ENCODE data around the gene BACH2. TPM values are rescaled to one million over a fixed set of nuclear protein-coding genes. Genes with fewer than 3 reads are reported as not detected.

Gene BACH2
- total RNA-seq, 2 experiments from 2014 or later = 30.3 to 31.1 TPM

DNA sequence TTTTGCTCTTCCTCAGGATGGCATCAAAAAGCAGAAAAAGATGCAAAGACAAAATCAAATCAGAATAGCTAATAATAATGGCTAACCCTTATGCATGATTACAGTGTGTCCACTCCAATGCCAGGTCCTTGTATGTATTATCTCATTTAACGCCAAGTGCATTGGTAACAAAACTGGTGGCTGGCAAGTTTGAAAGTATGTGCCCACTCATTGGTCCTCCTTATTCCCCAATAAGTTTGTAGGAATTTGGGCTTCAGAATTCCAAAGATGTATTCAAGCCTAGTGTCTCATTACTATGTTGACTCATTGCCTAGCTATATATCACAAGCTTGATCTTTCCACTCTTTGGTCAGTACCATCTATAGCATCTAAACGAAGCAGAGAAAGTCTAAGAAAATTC lies 205.8 kb downstream of the BACH2 start:
- Mint-ChIP-seq H3K36me3 (ENCODE audit: low read depth) (peaks cover 25% of the 10 kb centered on the region), H3K27ac (no peak overlapping the region), H3K4me1 (peaks cover 12% of the 10 kb centered on the region), H3K27me3 (peaks cover 18% of the 10 kb centered on the region), H3K9me3 (no peaks in the 10 kb centered on the region), H3K4me3 (no peak overlapping the region)
- POLR2A ChIA-PET = no interaction called here
- CTCF ChIA-PET = interaction anchor here (0.8 kb wide), 1 partner anchor 150 kb away, joined by 3 read pairs; no protein-coding TSS in a partner anchor
- DNase-seq = no peak

DNA sequence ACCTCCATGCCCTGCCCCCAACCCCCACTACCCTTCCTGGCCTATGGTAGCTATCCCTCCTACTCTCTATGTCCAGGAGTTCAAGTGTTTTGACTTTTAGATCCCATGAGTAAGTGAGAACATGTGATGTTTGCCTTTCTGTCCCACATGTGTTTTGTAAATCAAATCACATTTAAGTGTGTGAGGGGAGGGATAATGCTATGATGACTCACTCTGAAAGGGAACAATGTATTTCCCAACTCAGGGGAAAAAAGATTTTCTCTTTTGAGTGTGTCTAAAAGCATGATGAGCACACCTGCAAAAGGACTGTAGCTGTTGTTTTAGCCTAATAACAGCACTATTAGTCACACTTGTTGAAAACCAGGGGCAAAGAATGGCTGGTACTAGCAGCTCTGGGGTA lies 208.6 kb downstream of the BACH2 start:
- CTCF ChIA-PET = no interaction called here
- no peak for DNase-seq
- Mint-ChIP-seq H3K9me3 (no peaks in the 10 kb centered on the region), H3K36me3 (ENCODE audit: low read depth) (peaks cover 34% of the 10 kb centered on the region), H3K4me1 (peaks cover 34% of the 10 kb centered on the region), H3K27ac (no peak overlapping the region), H3K4me3 (no peak overlapping the region), H3K27me3 (peaks cover 13% of the 10 kb centered on the region)
- POLR2A ChIA-PET = interaction anchor here (1.6 kb wide), 1 partner anchor 21 kb away, joined by 3 read pairs; no protein-coding TSS in a partner anchor

DNA sequence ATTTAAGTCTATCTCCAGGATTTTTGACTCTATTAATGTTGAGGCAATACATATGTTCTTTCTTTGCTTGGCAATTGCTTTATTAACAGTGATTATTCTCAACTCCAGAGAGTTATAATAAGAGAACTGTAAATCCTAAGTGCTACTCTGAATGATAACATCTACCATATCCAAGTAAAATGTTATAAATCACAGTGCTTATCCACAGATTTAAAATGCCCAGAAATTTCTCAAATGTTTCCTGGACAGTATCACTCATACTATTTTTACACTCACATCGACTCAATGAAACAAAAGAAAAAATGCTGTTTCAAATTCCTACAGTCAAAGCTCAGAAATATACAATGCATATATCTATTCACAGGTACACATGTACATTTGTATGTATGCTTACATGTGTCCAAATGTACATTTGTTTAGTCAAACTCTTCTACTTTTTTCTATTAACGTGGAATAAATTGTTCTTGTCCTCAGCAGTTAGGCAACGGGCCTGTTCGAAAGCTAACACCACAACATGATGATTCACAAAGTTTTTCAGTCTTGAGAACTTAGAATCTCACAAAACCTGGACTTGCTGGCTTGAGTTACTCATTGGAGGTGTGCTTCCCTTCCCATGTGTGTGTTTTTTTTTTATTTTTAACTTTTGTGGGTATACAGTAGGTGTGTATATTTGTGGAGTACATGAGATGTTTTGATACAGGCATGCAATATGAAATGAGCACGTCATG lies 209.4 kb downstream of the BACH2 start:
- Mint-ChIP-seq H3K27me3 (peaks cover 20% of the 10 kb centered on the region), H3K27ac (no peak overlapping the region), H3K36me3 (ENCODE audit: low read depth) (peaks cover 34% of the 10 kb centered on the region), H3K4me1 (peaks cover 41% of the 10 kb centered on the region), H3K4me3 (no peak overlapping the region), H3K9me3 (no peaks in the 10 kb centered on the region)
- POLR2A ChIA-PET = interaction anchor here (1.6 kb wide), 1 partner anchor 22 kb away, joined by 3 read pairs; no protein-coding TSS in a partner anchor
- no peak for DNase-seq
- CTCF ChIA-PET = no interaction called here

DNA sequence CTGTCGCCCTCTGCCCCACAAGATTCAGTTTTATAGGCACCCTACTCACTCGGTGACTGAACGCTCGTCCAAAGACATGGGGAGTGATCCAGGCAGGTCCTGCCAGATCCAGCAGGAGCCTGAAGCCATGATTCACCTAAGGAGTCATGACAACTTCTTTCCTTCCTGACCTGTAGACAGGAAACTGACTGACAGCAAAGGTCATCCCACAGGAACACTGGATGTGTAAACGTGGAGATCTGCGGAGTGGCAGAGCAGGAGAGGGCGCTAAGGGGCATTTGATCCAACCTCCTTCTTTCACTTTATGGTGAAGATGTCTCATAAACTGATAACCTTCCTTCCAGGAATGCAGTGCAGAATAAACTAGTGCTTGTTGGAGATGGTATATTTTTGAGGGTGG lies 210.1 kb downstream of the BACH2 start:
- CTCF ChIA-PET = no interaction called here
- POLR2A ChIA-PET = no interaction called here
- H3K4me1 Mint-ChIP-seq = peaks cover 49% of the 10 kb centered on the region
- H3K9me3 Mint-ChIP-seq = no peaks in the 10 kb centered on the region
- H3K27ac Mint-ChIP-seq = no peak overlapping the region
- peaks cover 37% of the 10 kb centered on the region for H3K36me3 Mint-ChIP-seq (ENCODE audit: low read depth)
- peaks cover 25% of the 10 kb centered on the region for H3K27me3 Mint-ChIP-seq
- H3K4me3 Mint-ChIP-seq = no peak overlapping the region
- no peak for DNase-seq

DNA sequence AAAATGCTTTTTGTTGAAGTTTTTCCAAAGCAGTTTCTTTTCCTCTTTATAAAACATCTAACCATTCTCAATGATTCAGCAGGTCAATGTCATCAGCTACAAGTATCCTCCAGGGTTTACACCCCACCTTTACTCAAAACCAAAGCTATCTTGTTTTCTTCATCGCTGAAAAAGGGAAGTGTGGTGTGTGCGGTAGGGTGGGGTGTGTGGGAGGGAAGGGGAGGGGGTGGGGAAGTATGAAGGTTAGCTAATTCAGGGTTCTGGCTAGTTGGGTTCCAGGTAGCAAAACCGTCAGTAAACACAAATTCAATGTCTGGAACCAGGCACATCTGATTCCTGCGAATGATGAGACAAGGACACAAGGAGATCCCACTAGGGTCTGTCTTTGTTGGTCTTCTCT lies 212.8 kb downstream of the BACH2 start:
- DNase-seq = peak; percentile 71
- peaks cover 75% of the 10 kb centered on the region for H3K4me1 Mint-ChIP-seq
- H3K27ac Mint-ChIP-seq = peak overlapping the region; percentile 64
- no peaks in the 10 kb centered on the region for H3K9me3 Mint-ChIP-seq
- peaks cover 35% of the 10 kb centered on the region for H3K27me3 Mint-ChIP-seq
- CTCF ChIA-PET = interaction anchor here (0.8 to 2.7 kb wide), 4 partner anchors 13 to 395 kb away, joined by 3 to 13 read pairs (median 6); no protein-coding TSS in a partner anchor
- H3K36me3 Mint-ChIP-seq (ENCODE audit: low read depth) = peaks cover 38% of the 10 kb centered on the region
- POLR2A ChIA-PET = interaction anchor here (0.8 to 3.0 kb wide), 13 partner anchors 9 to 395 kb away, joined by 3 to 27 read pairs (median 6); partner anchors contain the start of gene CASP8AP2
- peak overlapping the region; percentile 43 for H3K4me3 Mint-ChIP-seq

DNA sequence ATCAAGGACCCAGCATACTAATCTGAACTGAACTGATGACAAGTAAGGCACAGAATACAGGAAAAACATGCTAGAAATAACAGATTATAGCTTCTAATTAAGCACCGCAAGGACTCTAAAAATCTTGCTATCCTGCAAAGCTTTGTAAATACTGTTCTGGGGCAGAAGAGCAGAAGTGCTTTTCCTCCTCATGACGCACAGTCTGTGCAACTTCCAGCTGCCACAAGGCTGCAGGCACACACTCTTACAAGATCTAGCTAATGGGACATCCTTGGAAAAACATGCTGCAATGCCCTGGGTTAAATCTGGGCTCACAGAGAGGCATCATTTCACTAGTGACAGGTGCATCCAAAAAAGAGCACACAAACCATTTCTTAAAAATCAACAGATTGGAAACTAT lies 213.8 kb downstream of the BACH2 start:
- Mint-ChIP-seq H3K27ac (no peak overlapping the region), H3K4me1 (peaks cover 81% of the 10 kb centered on the region), H3K36me3 (ENCODE audit: low read depth) (peaks cover 44% of the 10 kb centered on the region), H3K4me3 (no peak overlapping the region), H3K9me3 (no peaks in the 10 kb centered on the region), H3K27me3 (peaks cover 44% of the 10 kb centered on the region)
- CTCF ChIA-PET = interaction anchor here (0.9 to 2.7 kb wide), 6 partner anchors 16 to 396 kb away, joined by 4 to 13 read pairs (median 4); no protein-coding TSS in a partner anchor
- DNase-seq = no peak
- POLR2A ChIA-PET = interaction anchor here (0.8 to 3.0 kb wide), 12 partner anchors 10 to 396 kb away, joined by 3 to 27 read pairs (median 6); partner anchors contain the start of gene CASP8AP2

DNA sequence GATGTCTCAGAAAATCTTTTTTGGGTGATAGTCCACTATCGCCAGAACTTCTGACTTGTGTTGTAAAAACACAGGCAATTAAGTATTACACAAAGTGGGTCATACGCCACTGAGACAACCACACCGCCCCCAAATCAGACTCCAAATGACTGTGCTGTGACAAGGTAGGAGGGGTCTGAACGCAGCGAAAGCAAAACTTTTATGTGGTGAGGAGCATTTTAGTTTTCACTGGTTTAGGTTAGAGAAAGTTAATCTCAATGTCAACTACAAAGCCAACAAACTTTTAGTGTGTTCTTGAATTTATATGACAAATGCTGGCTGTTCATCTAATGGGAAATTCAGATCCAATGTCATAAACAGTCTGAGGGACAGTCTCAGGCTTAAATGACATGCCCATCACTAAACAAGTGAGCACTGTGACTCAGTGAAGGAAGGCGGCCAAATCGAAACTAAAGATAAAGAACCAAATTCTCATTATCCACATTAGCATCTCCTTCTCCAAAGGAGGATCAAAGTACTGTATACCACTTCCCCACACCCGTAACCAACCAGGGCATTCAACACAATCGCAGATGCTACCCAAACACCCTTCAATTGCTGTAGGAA lies 215.7 kb downstream of the BACH2 start:
- CTCF ChIA-PET = no interaction called here
- DNase-seq = peak; percentile 86
- H3K27me3 Mint-ChIP-seq = peaks cover 60% of the 10 kb centered on the region
- peak overlapping the region; percentile 75 for H3K27ac Mint-ChIP-seq
- H3K9me3 Mint-ChIP-seq = no peaks in the 10 kb centered on the region
- peak overlapping the region; percentile 76 for H3K4me3 Mint-ChIP-seq
- peaks cover 37% of the 10 kb centered on the region for H3K36me3 Mint-ChIP-seq (ENCODE audit: low read depth)
- POLR2A ChIA-PET = interaction anchor here (0.6 to 1.5 kb wide), 12 partner anchors 27 to 394 kb away, joined by 3 to 6 read pairs (median 3); no protein-coding TSS in a partner anchor
- H3K4me1 Mint-ChIP-seq = peaks cover 81% of the 10 kb centered on the region

DNA sequence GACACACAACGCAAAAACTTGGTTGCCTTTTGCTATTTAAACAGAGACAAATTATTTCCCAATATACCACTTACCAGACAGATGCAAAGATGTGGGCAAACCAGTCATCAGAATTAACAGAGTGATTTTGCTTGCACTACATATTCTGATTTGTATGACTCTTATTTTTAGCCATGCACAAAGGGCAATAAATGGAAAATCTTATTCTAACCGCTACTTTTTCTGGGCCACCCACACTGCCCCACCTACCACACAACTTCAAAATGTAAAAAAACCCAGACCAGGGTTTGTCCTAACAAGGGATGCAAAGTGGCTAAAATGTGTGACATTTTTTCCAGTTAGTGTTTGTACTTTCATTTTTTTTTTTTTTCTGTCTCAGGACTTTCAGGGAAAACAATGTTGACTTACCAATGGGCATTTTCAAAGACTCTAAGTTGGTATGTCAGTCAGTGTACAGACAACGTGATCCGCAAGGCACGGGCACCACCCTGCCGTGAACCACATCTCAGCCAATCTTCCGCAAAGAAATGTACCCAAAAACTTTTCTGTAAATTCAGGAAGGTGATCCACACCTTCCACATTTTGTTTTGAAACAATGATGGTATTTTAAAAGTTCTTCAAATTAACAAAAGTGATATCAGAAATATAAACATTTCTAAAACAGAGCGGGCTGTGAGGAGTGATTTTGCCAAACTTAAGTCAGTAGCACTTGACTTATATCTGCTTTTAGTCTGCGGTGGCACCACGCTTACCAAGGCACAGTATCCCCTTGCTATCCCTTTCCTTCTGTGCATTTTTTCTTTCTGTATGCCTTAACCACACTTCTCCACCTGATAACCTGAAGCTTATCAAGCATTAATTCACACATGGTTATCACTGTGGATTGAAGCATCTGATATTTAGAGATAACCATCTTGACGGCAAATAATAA lies 216.8 kb downstream of the BACH2 start:
- POLR2A ChIA-PET = interaction anchor here (0.6 to 1.5 kb wide), 11 partner anchors 28 to 395 kb away, joined by 3 to 6 read pairs (median 3); no protein-coding TSS in a partner anchor
- Mint-ChIP-seq H3K9me3 (no peaks in the 10 kb centered on the region), H3K27ac (peak overlapping the region; percentile 75), H3K36me3 (ENCODE audit: low read depth) (peaks cover 31% of the 10 kb centered on the region), H3K4me3 (peak overlapping the region; percentile 76), H3K4me1 (peaks cover 75% of the 10 kb centered on the region), H3K27me3 (peaks cover 59% of the 10 kb centered on the region)
- DNase-seq = no peak
- CTCF ChIA-PET = no interaction called here

DNA sequence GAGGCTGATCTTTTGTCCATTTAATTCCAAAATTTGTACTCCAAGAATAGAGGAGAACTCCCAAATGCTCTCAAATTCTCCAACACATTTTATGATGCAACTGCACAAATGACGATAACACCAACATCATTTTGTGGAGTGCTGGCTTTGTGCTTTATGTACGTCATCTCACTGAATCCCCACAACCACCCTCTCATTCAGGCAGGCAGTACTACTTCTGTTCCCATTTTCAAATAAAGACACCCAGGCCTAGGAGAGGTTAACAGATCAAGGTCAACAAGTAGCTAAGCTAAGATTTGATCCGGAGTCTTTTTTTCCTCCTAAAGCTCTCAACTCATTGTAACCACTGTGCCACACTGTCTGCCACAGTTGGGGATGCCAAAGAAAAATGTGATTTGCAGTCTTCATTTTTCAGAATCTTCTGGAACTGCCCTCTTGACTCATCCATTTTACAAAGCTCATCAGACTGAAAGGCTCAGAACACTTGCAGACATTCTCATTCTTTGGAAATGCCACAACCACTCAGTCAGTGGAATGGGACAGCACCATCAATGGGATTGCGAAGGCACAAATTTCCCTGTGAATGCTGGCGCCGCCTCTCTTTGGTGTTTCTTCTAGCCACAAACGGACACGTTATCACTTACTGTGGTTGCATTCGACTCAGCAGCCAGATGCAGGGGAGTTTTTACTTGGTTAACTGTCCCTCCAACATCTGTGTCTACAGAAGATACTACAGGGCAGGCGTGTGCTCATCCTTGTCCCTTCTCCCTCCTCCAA lies 217.9 kb downstream of the BACH2 start:
- Mint-ChIP-seq H3K27ac (peak overlapping the region; percentile 75), H3K4me1 (peaks cover 65% of the 10 kb centered on the region), H3K27me3 (peaks cover 56% of the 10 kb centered on the region), H3K4me3 (peak overlapping the region; percentile 76), H3K9me3 (no peaks in the 10 kb centered on the region), H3K36me3 (ENCODE audit: low read depth) (peaks cover 30% of the 10 kb centered on the region)
- DNase-seq = peak; percentile 36
- POLR2A ChIA-PET = interaction anchor here (0.9 to 1.2 kb wide), 2 partner anchors 126 to 206 kb away, joined by 4 read pairs; no protein-coding TSS in a partner anchor
- CTCF ChIA-PET = interaction anchor here (1.0 kb wide), 1 partner anchor 138 kb away, joined by 4 read pairs; no protein-coding TSS in a partner anchor

DNA sequence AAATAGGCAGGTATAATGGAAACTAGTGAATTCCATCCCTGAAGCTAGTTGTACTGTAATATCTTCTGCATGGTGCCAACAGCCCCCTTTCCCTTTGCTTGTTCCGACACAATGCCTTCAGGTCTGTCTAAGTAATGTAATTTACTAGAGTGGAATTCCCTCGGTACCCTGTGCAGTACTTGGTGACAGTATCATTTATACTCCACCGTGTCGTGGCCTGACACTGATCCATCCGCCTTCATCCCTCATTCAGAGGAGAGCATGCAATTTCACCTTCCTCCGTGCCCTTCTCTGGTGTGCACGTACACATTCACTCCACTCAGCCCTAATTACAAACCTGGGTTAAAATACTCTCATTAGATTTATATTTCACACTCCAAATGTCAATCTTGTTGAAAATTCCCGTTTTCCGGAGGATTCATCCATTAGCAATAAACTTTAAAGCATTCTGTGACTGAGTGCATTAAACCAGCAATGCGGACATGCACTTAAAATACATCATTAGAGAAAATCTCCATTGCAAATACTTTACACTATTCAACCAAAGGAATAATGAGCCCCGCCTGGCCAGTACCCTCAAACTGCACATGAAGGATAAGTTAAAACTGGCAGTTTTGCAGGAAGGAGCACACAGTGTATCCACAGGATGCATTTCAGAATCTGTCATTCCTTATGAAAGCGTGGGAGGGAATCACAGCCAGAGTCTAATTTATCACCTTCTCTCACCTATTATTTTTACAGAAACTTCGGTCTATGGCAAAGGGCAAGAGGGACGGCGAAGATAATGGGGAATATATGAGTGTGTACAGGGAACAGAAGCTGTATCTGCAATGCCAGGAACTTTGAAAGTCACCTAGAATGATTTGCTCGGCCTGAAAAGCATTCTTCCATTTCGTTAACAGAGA lies 219.9 kb downstream of the BACH2 start:
- DNase-seq = no peak
- Mint-ChIP-seq H3K9me3 (no peaks in the 10 kb centered on the region), H3K4me3 (no peak overlapping the region), H3K27ac (no peak overlapping the region), H3K4me1 (peaks cover 58% of the 10 kb centered on the region), H3K27me3 (peaks cover 54% of the 10 kb centered on the region), H3K36me3 (ENCODE audit: low read depth) (peaks cover 35% of the 10 kb centered on the region)
- ChIA-PET CTCF (no interaction called here), POLR2A (no interaction called here)

DNA sequence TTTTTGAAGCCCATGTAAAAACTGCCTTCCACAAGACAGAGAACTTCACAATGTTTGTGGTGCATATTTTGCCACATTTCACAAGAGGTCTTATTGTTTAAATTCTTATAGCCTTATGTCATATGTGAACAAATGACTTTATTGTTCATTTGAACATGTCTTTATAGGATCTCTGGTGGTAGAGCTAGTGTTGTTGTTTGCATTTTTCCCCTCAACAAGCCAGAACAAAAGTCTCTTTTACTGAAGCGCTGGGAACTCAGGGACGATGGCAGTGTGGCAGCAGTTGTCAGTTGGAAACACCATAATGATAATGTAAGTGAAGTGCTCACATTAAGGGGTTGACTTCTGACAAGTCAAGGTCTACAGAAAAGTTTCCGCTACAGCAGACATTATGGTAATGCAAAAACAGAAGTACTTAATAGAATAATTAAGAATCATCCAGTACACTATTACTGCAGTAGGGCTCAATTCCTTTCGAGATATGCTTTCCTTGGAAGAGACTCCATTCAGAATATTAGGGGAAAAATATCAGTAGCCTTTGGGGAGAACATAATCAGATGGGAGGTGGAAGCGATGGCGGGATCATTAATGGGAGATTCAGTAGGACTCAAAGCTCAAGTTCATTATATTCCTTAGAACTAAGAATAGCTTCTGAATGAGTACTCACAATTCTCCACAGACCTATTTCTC lies 222.3 kb downstream of the BACH2 start:
- no peak for DNase-seq
- H3K9me3 Mint-ChIP-seq = no peaks in the 10 kb centered on the region
- peaks cover 46% of the 10 kb centered on the region for H3K27me3 Mint-ChIP-seq
- peaks cover 42% of the 10 kb centered on the region for H3K36me3 Mint-ChIP-seq (ENCODE audit: low read depth)
- peaks cover 40% of the 10 kb centered on the region for H3K4me1 Mint-ChIP-seq
- ChIA-PET POLR2A (no interaction called here), CTCF (interaction anchor here (0.7 kb wide), 1 partner anchor 133 kb away, joined by 3 read pairs; no protein-coding TSS in a partner anchor)
- no peak overlapping the region for H3K4me3 Mint-ChIP-seq
- no peak overlapping the region for H3K27ac Mint-ChIP-seq

All from activated CD4-positive, alpha-beta memory T cell treated with anti-CD3 and anti-CD28 coated beads, Interleukin-2, amount 10 ng/mL, durations not matched to agents 7 days and 5 days (primary cell).